GM19328 (cell line): ENCODE results near the gene CANX.

Experiments
- ATAC-seq: cut with Tn5 transposase; IDR thresholded peaks from one replicate; pipeline ENCODE4 v1.9.1; 2021; ENCODE audit warnings: mild to moderate bottlenecking, moderate library complexity; ENCODE audit not compliant: unreplicated experiment

Gene CANX

GRCh38 chr5:179773686-179774040 is 74.9 kb downstream of the CANX start:
- no peak for ATAC-seq

- ATAC-seq, result no peak
These were observed 75.7 kb downstream of the CANX start for GRCh38 chr5:179774442-179774841.

GRCh38 chr5:179776411-179776938 is 77.7 kb downstream of the CANX start:
- no peak for ATAC-seq

GRCh38 chr5:179777456-179777855 is 78.7 kb downstream of the CANX start:
- no peak for ATAC-seq

- no peak for ATAC-seq
These were observed 79.1 kb downstream of the CANX start for GRCh38 chr5:179777909-179778308.

- no peak for ATAC-seq
These were observed 79.8 kb downstream of the CANX start for GRCh38 chr5:179778591-179778990.

- no peak for ATAC-seq
These were observed 81.1 kb downstream of the CANX start for GRCh38 chr5:179779826-179780225.

- ATAC-seq, result no peak
These were observed 81.6 kb downstream of the CANX start for GRCh38 chr5:179780362-179780761.
